GM18520 (cell line): ENCODE data around the gene NUDT16L1.

Experiments
- ATAC-seq: cut with Tn5 transposase; IDR thresholded peaks from one replicate; pipeline ENCODE4 v1.9.1; 2021; ENCODE audit not compliant: unreplicated experiment

The NUDT16L1 gene

DNA sequence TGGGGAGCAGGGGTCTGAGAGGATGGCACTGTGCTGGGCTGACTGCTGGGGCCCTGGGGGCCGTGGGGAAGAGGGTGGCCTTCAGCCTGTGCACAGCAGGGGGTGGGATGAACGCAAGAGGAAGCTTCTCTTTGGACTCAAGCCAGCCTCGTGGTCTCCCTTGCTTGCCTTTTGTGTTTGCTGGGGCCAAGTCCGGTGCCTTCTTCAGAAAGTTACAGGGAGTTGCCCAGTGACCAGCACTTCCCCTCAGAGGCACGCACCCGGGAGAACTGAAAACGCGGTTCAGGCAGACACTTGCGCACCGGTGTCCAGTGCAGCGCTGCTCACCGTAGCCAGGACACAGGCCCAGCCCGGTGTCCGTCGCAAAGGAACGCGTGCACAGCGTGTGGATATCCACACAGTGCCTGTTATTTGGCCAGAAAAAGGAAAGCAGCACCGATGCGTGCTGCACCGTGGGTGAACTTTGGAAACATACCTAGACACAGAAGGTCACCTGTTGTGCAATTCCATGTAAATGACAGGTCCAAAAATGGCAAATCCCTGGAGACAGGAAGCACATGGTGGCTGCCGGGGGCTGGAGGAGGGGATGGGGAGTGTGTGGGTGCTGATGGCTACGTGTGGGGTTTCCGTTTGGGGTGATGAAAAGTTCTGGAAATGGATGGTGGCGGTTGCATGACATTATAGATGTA lies 29.4 kb upstream of the NUDT16L1 start:
- ATAC-seq = no peak

DNA sequence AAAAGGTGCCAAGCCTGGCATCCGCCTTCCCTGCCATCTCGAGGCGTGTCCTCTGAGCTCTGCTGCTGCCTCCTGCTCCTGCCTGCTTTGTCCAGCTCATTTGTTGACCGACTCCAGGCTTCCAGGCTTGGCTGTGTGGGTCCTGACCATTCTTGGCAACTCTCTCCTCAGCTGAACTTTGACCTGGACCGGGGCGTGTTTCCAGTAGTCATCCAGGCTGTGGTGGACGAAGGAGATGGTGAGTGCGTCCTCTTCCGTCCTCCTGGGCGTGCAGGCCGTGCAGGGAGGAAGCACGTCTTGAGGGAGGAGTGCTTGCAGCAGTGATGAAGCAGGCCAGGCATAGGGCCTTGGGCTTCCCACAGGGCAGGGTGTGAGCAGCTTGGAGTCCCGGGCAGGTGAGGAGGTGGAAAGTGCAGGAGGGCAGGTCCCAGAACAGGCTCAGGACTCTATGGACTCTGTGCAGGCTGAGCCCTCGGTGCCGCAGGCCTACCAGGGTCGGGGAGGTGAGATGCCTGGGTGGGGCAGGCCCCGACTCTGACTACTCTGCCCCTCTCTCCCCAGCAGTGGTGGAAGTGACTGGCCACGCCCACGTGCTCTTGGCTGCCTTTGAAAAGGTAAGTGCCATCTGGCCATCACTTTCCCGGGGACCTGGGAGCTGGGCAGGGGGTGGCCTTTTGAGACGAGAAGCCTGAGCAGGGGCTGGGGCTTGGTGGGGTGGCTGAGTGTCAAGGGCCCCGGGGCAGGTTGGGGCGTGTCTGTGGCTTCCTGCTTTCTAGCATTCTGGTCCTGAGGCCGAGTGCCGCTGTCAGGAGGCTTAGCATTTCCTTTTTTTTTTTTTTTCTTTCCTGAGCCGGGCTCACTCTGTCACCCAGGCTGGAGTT lies 28.6 kb upstream of the NUDT16L1 start:
- no peak for ATAC-seq

DNA sequence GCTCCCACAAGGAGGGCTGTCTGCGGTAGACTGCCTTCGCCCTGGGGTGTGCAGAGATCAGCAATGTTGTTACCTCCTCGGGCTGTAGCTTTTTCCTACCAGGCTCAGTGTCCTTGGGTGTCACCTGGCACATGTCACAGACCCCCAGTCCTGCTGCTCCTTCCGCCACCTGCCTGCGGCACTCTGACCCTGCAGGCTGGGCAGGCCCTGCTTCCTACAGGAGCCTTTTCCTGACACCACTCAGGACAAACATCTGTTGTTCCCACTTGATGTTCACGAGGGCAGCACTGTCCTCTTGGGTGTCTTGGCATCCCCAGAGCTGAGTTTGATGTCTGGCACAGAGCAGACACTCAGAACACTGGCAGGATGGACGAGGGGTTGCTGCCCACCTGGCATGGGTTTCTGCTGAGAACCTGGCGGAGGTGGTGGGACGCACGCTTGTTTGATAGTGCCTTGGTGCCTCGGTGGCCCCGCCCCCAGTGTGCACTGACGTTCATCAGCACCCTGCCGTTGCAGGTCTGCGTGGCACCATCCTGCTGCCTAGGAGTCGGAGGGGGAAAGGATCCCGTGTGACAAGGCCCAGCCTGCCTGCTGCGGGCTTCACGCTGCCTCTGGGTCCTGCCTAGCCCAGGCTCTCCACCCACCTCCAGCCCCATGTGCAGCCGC lies 26.7 kb upstream of the NUDT16L1 start:
- no peak for ATAC-seq

DNA sequence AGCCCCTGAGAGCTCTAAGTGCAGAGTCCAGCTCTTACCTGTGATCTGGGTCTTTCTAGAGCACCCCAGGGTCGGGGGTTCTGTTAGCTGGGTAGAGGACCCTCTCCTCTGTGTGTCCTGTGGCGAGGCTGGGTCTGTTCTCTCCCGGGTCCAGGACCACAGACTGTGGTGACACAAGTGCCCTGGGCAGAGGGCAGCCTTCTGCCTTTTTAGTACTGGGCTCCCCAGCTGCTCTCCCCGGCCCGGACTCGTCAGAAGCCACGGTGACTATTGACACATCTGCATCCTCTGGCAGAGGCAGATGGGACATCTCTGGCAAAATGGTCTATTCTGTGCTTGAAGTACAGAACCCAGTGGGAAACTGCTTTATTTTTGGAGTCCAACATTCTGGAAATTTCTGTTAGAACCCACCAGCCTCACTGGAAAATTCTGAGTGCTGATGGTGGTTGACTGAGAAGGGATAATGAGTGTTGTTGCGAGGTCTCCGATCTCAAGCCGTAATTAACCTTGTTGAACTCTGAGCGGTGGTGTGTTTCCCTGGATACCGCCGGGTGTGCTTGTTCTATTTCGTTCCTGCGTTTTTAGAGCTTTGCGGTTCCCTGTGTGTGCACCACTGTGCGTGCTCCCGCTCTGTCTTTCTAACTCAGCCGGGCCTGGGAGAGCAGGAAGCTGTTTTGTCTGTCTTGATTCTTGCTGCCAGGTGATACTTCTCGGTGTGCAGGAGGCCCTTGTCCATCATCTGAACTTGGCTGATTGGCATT lies 26.0 kb upstream of the NUDT16L1 start:
- no peak for ATAC-seq

DNA sequence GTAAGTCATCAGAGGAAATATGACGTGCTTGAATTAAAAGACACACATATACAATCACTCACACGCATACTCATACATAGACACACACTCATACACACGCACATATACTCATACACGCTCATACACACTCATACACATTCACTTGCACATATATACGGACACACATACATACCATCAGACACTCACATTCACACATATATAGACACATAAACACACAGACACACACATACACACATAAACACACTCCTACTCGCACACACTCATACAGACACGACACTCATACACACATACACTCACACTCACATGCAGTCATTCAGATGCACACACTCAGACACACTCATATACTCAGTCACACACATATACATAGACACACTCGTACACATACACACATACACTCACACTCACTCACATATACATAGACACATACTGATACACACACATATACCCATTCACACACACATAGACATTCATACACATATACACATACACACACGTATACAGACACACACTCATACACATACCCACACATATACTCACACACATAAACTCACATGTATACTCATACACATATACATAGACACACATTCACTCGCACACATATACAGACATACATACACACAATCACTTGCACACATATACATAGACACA lies 24.9 kb upstream of the NUDT16L1 start:
- no peak for ATAC-seq

DNA sequence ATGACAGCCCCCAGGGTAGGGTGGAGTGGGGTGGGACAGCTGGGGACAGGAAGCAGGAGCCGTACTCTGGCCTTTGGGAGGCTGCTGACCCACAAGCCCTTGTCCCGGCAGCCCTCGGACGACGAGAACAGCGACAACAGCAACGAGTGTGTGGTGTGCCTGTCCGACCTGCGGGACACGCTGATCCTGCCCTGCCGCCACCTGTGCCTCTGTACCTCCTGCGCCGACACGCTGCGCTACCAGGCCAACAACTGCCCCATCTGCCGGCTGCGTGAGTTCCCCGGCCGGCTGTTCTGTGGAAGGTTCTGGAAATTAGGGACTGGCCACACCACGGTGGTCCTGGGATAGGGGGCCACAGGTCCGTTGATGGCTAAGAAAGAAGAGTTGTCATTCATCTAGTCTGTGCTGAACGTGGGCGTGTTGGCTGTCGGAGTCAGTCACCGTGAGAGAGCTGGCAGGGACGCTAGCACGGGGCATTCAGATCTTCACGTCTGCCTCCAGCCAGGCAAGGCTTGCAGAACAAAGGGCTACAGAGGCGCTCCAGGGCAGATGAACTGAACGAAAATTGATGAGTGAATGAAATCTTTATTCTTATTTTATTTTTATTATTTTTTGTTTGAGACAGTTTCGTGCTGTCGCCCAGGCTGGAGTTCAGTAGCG lies 19.8 kb upstream of the NUDT16L1 start:
- no peak for ATAC-seq

DNA sequence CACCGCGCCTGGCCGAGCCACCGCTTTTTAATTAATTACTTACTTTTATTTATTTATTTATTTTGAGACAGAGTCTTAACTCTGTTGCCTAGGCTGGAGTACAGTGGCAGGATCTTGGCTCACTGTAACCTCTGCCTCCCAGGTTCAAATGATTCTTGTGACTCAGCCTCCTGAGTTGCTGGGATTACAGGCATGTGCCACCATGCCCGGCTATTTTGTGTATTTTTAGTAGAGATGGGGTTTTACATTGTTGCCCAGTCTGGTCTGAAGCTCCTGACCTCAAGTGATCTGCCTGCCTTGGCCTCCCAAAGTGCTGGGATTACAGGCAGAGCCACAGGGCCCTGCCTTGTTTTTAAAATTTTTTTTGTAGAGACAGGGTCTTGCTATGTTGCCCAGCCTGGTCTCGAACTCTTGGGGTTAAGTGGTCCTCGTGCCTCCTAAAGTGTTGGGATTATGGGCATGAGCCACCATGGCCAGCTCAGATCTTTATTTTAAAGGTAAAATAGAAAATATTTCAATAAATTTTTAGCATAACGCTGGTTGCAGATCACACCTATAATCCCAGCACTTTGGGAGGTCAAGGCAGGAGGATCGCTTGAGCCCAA lies 18.3 kb upstream of the NUDT16L1 start:
- no peak for ATAC-seq

DNA sequence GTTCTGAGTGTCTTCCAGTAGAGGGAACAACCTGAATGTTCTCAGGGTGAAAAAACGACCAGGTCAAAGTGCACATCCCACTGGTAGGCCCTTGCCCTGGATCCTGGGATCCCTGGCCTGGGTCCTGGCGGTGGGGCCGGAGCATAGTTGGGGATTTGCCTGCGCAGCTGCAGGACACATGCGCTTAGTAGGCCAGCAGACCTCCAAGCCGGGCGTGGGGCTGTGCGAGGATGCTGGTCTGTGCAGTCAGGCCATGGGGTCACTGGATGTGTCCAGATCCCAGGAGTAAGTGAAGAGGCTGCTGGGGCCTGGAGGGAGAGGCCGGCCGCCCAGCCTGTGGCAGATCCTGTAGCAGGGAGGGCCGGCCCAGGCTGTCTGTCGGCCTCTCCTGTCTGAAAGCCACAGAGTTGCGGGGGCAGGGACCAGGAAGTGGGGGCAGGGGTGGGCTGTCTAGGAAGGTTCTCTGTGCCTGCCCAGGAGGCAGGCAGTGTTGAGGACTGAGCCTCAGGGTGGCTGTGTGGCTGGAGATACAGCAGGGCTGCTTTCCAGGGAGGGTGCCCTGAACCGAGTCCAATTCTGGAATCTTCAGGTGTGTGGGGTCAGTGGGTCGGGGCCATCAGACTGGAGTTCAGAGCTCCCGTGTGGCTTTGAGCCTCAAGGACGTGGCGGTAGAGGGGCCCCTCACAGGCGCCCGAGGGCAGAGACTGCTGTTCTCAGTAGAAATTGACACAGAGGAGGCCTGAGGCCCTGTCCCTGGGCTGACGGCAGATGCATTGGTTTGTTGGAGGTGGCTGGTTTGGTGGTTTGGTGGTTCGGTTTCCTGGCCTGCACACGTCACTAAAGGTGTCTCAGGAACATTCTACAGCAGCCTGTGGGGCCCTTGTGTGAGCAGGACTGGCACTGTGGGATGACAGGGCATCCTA lies 17.2 kb upstream of the NUDT16L1 start:
- ATAC-seq = no peak

DNA sequence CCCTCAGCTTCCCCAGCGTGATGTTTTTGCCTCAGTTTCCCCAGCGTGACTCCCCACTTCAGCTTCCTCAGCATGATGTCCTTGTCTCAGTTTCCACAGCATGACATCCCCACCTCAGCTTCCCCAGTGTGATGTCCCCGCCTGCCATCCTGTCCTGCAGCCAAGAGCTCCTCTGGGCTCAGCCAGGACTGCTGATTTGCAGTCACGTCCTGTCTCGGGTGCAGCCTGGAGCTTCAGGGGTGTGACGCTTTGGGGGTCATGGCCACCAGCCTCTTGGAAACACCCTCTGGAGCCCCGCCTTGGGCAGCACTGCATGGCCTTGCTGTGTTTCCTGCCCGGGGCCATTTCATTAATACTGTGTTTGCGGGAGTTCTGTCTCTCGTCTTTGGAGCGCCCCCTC lies 16.5 kb upstream of the NUDT16L1 start:
- no peak for ATAC-seq

DNA sequence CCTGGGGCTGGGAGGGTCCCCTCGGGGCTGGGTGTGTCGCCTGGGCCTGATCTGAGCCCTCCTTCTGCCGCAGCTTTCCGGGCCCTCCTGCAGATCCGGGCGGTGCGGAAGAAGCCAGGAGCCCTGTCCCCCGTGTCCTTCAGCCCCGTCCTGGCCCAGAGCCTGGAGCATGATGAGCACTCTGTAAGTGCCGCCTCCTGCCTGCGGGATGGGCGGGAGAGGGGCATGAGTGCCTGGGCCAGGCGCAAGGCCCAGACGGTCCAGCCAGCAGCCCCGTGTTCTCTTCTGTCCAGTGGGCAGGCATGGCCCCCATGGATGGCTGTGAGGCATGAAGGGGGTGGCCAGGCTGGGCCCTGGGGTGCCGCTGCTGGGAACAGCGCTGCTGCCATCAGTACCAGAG lies 16.0 kb upstream of the NUDT16L1 start:
- ATAC-seq = no peak

DNA sequence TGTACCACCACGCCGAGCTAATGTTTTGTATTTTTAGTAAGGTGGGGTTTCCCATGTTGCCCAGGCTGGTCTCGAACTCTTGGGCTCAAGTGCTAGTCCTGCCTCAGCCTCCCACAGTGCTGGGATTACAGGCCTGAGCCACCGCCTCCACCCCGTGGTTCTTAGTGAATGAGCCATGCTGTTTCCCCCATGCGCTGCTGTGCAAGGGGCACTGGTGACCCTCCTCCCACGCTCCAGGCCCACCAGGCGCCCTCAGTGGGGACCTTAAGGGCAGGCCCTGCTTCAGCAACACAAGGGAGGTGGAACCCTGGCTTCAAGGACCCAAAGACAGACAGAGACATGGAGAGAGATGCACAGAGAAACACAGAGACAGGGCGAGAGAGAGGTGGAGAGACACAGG lies 15.4 kb upstream of the NUDT16L1 start:
- ATAC-seq = no peak

DNA sequence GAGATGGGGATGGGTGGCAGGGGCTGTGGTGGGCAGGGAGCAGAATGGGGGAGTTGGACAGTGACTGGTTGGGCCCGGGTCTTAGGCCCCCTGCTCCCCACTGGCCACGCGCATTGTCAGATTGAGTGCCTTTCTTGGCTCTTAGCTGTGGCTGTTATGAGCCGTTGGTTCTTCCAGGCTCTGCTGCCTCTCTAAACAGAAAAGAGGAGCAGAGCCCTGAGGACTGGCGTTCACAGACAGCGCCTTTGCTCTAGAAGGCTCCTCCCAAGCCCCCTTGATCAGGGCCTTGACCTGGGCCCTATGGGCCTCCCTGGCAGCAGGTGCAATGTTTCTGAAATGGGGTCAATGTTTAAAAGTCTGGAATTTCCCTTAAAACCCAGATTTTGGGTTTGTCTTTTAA lies 14.8 kb upstream of the NUDT16L1 start:
- no peak for ATAC-seq

DNA sequence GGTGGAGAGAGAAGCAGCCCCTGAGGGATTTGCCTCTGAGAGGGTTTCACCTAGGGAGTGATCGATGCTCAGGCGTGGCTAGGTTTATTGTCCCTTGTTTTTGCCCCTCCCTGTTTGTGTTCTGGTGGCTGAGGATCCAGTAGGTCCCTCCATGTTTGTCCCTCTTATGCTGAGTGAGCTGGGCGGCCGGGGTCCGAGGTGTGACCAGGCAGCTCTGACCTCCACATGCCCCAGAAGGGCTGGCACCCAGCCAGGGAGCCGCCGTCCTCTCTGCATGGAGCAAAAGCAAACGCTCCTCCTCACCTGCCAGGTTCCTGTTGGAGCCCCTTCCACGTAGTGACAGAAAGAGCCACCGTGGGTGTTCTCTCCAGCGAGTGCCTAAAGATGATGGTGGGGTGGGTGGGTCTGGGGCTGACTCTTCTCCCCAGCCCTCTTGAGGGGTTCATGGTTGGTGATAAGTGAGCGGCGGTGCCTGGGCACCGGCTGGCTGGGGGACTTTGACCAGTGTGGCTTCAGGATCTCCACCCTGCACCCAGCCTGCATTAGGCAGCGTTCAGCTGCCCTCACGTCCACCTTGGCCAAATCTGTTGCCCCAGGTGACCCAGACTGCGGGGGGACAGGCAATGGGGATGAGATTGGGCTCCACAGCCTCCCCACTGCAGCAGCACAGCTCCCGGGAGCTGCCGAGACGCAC lies 14.1 kb upstream of the NUDT16L1 start:
- ATAC-seq = no peak

DNA sequence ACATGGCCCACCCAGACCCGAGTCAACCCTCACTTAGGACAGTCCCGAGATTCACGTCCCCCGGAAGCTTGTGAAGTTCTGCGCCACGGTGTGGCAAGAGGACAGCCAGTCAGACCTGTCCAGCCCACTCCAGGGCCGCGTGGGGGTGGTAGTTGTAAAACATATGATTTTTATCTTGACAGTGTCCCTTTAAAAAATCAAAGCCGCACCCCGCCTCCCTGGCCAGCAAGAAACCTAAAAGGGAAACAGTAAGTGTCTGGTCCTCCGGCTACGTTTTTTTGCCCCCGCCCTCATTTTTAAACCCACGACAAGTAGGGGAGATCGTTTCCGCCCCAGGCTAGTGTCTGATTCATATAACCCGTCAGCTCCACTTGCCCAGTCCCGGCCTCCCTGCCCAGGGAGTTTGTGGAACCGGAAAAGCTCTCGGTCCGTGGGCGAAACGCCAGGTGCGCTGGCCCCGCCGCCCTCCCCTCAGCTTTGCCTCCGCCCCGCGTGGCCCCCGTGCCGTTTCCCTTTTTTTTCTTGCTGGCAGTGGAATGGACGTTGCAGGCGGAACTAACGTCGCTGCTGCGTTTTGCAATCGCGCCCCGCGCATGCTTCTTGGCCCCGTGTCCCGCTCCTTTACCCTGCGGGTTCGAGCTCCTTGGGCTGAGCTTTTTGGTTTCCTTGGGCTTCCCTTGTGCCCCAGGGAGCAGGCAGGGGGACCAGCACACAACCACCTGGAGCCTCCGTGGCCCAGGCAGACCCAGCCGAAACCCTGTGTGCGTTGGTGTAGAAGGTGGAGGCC lies 13.3 kb upstream of the NUDT16L1 start:
- no peak for ATAC-seq

DNA sequence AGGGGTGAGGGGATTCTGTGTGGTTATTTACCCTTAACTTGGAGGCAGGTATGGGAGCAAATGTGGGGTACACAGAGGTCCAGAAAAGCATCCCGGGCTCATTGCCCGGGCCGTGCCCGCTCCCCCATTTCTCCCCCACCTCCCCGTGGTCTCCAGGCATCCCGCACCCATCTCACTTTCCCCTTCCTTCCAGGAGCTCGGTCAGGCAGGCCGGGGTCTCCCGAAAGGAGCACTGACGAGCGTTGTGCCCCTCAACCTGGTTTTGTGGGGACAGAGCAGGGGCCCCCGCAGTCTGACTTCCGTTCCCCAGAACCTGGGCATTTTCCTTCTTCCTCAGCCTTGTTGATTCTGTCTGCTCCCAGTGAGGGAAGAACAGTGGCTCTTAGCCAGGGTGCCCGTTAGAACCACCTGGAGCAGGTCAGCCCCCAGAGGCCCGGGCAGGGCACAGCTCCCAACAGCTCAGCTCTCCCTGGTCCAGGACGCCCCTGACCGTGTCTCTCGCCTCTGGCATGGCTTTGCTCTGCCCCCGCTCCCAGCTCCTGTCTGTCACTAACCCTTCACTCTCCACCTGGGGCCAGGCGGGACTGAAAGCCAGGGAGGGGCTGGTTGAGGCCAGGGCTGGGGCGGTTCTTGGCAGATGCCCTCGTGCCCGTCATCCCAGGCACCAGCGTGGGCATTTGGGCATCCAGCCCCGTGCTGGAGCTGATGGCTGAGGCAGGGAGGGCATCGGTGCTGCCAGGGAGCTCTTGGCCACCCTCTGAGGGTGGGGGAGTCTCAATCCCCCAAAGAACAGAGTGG lies 12.5 kb upstream of the NUDT16L1 start:
- no peak for ATAC-seq

DNA sequence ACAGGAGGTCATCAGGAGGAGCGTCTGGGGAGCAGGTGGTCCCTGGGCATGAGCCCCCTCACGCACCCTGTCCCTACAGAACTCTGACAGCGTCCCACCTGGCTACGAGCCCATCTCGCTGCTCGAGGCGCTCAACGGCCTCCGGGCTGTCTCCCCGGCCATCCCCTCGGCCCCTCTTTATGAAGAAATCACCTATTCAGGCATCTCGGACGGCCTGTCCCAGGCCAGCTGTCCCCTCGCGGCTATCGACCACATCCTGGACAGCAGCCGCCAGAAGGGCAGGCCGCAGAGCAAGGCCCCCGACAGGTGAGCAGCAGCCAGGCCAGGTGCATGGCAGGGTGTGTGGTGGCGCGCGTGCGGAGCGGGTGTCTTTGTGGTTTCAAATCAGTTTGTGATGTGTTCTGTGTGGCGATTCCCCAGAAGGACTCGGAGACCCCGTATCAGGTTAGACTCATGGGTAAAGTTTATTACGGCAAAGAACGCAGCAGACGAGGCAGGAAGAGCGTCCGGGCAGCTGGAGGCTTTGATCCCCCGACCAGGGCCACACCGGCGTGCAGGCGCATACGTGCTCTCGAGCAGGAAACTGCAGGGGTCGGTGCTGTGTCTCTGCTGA lies 11.8 kb upstream of the NUDT16L1 start:
- ATAC-seq = no peak
